Measurements from ENCODE around the gene USP8. TPM values are rescaled to one million over a fixed set of nuclear protein-coding genes. Genes with fewer than 3 reads are reported as not detected.
A peak's percentile ranks its signal among the peaks of the same experiment; 100 is the strongest.

USP8 gene
- total RNA-seq, 2 experiments from 2014 or later: 39.7 to 43.7 TPM

- CTCF ChIA-PET: interaction anchor here (0.8 to 1.8 kb wide), 2 partner anchors 9 to 11 kb away, joined by 3 to 7 read pairs; no protein-coding TSS in a partner anchor
- POLR2A ChIA-PET: no interaction called here
- H3K27me3 Mint-ChIP-seq: peaks cover 1% of the 10 kb centered on the region
- peak overlapping the region; percentile 47 for H3K27ac Mint-ChIP-seq
- peaks cover 3% of the 10 kb centered on the region for H3K9me3 Mint-ChIP-seq
- TF ChIP-seq, protein P1, sequence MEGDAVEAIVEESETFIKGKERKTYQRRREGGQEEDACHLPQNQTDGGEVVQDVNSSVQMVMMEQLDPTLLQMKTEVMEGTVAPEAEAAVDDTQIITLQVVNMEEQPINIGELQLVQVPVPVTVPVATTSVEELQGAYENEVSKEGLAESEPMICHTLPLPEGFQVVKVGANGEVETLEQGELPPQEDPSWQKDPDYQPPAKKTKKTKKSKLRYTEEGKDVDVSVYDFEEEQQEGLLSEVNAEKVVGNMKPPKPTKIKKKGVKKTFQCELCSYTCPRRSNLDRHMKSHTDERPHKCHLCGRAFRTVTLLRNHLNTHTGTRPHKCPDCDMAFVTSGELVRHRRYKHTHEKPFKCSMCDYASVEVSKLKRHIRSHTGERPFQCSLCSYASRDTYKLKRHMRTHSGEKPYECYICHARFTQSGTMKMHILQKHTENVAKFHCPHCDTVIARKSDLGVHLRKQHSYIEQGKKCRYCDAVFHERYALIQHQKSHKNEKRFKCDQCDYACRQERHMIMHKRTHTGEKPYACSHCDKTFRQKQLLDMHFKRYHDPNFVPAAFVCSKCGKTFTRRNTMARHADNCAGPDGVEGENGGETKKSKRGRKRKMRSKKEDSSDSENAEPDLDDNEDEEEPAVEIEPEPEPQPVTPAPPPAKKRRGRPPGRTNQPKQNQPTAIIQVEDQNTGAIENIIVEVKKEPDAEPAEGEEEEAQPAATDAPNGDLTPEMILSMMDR (IDR thresholded peaks at IDR 0.05): no peak
- no peak for DNase-seq
- ATAC-seq: no peak
- H3K36me3 Mint-ChIP-seq (ENCODE audit: low read depth): no peaks in the 10 kb centered on the region
- intact Hi-C loops (cut with micrococcal nuclease): no loop called here
- H3K4me1 Mint-ChIP-seq (ENCODE audit: low read depth): peaks cover 8% of the 10 kb centered on the region
- no peak overlapping the region for H3K4me3 Mint-ChIP-seq
These were observed 107.6 kb downstream of the USP8 start for GRCh38 chr15:50531766-50532165.

DNA sequence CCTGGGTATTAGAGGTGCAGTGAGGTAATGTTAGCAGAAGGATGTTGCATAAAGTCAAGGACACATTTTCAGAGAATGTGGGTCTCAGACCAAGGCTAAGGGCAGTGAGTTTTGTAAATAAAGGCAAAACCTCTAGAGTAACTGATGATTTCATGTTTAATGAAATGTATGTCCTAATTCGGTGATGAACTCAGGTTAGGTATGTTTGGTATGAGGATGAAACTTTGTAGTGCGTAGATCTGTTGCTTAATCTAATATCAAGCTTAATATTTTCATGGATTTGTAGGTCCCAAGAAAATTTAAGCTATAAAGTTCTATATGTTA is 118.6 kb downstream of the USP8 start:
- Mint-ChIP-seq H3K9me3 (no peaks in the 10 kb centered on the region), H3K4me3 (no peak overlapping the region), H3K36me3 (ENCODE audit: low read depth) (no peaks in the 10 kb centered on the region), H3K4me1 (ENCODE audit: low read depth) (no peaks in the 10 kb centered on the region), H3K27ac (no peak overlapping the region), H3K27me3 (peaks cover 3% of the 10 kb centered on the region)
- ATAC-seq: no peak
- intact Hi-C loops (cut with micrococcal nuclease): no loop called here
- POLR2A ChIA-PET: interaction anchor here (2.1 kb wide), 1 partner anchor 8 kb away, joined by 7 read pairs; no protein-coding TSS in a partner anchor
- TF ChIP-seq, protein P1 (IDR thresholded peaks at IDR 0.05): no peak
- DNase-seq: no peak
- CTCF ChIA-PET: interaction anchor here (1.2 to 1.5 kb wide), 2 partner anchors 12 to 343 kb away, joined by 4 to 7 read pairs; no protein-coding TSS in a partner anchor

DNA sequence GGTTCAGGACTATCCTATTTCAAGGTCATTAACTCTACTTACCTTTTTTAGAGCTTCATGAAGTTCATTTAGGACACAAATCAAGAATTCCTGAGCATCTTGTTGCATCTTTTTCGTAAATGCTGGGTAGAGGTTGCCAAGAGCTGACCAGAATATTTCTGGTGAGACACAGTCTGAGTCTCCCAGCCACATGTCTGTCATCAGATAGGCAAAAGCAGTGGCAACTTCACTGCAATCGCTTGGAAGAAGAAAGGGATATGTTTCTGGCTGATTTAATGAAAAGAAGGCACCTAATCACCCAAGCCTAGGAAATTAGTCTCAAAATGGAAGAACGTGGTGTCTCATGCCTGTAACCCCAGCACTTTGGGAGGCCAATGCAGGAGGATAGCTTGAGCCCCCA is 119.4 kb downstream of the USP8 start:
- no peak for ATAC-seq

GRCh38 chr15:50544368-50544767 is 120.2 kb downstream of the USP8 start:
- CTCF ChIA-PET: interaction anchor here (0.6 kb wide), 1 partner anchor 59 kb away, joined by 3 read pairs; no protein-coding TSS in a partner anchor
- ATAC-seq (no peak), DNase-seq (no peak)
- no peaks in the 10 kb centered on the region for H3K4me1 Mint-ChIP-seq (ENCODE audit: low read depth)
- no peaks in the 10 kb centered on the region for H3K9me3 Mint-ChIP-seq
- intact Hi-C loops (cut with micrococcal nuclease): no loop called here
- peaks cover 3% of the 10 kb centered on the region for H3K27me3 Mint-ChIP-seq
- POLR2A ChIA-PET: no interaction called here
- no peaks in the 10 kb centered on the region for H3K36me3 Mint-ChIP-seq (ENCODE audit: low read depth)
- TF ChIP-seq, protein P1 (IDR thresholded peaks at IDR 0.05): no peak
- H3K27ac Mint-ChIP-seq: no peak overlapping the region
- no peak overlapping the region for H3K4me3 Mint-ChIP-seq

More for the DNA sequence above, 119.4 kb downstream of the USP8 start:
- no peaks in the 10 kb centered on the region for H3K4me1 Mint-ChIP-seq (ENCODE audit: low read depth)
- intact Hi-C loops (cut with micrococcal nuclease): no loop called here
- H3K27me3 Mint-ChIP-seq: peaks cover 3% of the 10 kb centered on the region
- no peak overlapping the region for H3K27ac Mint-ChIP-seq
- no peak overlapping the region for H3K4me3 Mint-ChIP-seq
- no peaks in the 10 kb centered on the region for H3K9me3 Mint-ChIP-seq
- ChIA-PET CTCF (interaction anchor here (1.2 to 1.5 kb wide), 2 partner anchors 13 to 343 kb away, joined by 4 to 7 read pairs; no protein-coding TSS in a partner anchor), POLR2A (no interaction called here)
- no peak for DNase-seq
- TF ChIP-seq, protein P1 (IDR thresholded peaks at IDR 0.05): no peak
- H3K36me3 Mint-ChIP-seq (ENCODE audit: low read depth): no peaks in the 10 kb centered on the region

- Mint-ChIP-seq H3K4me3 (no peak within 1 kb of the TSS), H3K36me3 (ENCODE audit: low read depth) (no peaks in the 10 kb centered on the region), H3K27ac (no peak within 1 kb of the TSS), H3K4me1 (ENCODE audit: low read depth) (no peaks in the 10 kb centered on the region), H3K9me3 (no peaks in the 10 kb centered on the region), H3K27me3 (peaks cover 1% of the 10 kb centered on the region)
- TF ChIP-seq, protein P1 (IDR thresholded peaks at IDR 0.05): no peak
- POLR2A ChIA-PET: interaction anchor here (1.0 kb wide), 1 partner anchor 12 kb away, joined by 4 read pairs; no protein-coding TSS in a partner anchor
- intact Hi-C loops (cut with micrococcal nuclease): no loop called here
- DNase-seq (no peak), ATAC-seq (no peak)
- CTCF ChIA-PET: no interaction called here
These were observed 122.4 kb downstream of the USP8 start, which contains the start of gene USP50 for GRCh38 chr15:50546566-50546965. USP50 (minus strand) TSS chr15:50546666; CDS start chr15:50546525, 141 bp downstream.

All from activated CD8-positive, alpha-beta T cell treated with anti-CD3 and anti-CD28 coated beads for 36 hours (primary cell).